Left hindlimb (tissue), 1 donor: Measurements from ENCODE around the gene TTC1.

Experiments used
- DNase-seq: peaks from one replicate; pipeline ENCODE4 v3.0.0-alpha.2; 2018

TTC1 gene

DNA sequence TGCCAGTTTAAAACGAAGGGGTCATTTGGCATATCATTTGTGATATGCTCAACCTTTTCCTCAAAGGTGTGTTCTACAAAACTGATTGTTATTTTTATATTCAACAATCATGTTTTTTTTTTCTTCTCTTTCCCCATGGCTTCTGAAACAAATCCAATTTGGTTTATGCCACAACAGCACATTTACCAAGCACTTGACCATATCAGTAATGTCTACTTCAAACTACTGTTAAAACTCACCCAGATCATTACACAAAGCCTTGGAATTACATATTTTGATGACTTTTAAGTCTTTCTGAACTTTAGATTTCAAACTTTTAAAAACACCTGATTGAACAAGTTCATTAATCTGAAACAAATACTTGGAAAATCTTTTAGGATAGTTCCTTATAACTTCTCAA, 81.1 kb downstream of the TTC1 start:
- DNase-seq, result no peak

DNA sequence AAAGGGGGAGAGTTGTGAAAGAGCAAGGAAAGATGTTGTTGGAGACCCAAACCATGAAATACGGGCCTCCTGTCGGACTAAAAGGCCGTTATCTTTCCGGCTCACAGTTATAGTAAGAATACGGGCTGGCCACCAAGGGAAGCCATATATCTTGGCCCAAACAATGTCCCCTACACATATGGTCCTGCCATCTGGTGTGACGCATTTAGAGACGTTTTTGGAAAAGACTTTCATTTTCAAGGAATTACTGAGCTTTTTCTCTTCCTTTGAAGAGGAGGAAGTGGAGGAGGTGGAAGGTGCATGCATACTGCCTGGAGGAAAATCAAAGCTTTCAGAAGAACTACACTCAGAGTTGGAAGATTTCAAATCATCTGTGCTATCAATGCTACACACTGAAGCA, 83.6 kb downstream of the TTC1 start:
- DNase-seq, result no peak

DNA sequence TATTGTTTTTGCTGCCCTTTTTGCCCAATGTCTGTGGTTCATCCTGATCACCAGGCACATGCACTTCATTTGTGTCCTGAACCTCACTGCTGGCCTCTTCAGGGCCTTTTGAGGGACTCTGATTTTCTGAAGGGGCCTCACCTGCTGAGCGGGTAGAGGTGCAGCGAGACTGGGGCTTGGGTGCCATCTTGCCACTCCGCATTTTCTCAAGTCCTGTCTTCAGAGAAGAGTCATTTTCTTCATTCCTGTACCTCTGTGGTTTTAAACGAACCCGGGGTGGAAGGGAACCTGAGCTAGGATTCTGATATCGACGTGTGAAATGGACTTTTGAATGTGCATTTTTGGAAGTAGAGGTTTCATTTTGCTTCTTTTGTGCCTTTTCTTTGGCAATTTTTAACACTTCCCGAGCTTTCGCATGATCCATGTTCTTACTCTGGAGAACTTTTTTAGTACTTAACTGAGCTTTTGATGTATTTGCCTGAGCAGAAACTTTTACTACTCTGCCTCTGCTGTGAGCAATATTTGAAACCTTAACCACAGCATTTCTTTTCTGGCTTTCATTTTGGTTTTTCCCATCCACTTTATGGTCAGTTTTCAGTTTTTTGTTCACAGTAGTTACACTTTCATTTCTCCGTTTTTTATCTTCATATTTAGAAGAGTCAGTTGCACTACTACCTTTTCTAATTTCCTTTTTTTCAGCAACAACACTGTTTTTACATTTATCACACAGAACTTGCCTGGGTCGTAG, 84.2 kb downstream of the TTC1 start:
- no peak for DNase-seq

DNA sequence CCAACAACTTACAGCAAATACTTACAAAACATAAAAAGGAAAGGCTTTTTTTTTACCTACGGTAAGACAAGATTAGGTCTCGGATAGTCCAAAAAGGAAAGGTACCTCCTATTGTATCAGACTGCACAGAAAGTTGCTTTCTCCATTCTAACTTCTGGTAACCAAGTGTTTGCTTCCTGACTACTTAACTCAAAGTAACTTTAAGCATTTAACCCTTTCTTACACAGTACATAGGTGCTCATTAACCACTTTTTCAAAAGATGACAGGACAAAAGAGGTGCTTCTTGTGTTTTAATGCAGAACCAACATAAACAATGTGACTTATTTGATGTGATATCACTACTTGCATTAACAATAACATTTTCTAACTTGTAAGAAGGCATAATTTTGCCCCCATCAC, 87.2 kb downstream of the TTC1 start:
- no peak for DNase-seq

DNA sequence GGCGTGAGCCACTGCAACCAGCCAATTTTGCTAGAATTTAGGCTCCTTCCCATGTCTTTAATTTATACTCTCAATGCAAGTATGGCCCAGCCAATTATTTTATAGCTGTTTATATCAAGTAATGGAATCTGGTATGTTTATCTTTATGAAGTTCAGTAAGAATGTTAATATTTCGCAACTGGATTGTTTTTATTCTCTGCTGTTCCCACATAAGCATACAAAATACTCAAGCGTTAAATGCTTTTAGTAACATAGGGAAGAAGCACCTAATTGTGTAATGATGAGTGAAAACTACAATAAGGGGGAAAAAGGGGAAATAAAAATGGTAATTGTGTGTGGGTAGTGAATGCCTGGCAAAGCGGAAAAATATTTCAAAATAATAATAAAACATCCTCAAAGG, 89.1 kb downstream of the TTC1 start:
- no peak for DNase-seq

DNA sequence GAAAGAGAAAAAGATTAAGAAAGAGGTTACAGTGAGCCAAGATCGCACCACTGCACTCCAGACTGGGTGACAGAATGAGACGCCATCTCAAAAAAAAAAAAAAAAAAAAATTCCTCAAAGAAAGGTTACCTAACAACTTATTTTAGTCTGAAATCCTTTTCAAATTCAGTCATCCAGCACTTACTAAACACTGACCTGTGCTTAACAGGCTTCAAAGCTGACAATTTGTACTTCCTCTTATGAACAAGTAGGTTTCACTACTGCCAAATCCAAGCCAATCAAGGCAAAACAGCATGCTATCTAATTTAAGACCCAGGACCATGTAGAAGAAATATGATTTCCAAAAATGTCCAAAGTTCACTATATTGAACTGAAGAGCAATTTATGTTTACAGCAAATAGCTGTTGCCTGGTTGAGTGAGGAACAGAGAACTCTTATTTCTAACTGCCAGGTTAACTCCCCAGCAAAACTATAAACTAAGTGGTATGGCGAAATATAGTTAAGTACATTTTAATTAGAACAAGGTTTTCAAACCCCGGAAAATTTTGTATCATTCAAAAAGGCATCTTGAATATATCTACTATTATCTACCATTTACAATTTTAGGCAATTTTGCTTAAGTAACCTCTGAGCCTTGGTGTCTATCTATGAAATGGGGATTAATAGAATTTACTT, 96.9 kb downstream of the TTC1 start:
- DNase-seq, result no peak

DNA sequence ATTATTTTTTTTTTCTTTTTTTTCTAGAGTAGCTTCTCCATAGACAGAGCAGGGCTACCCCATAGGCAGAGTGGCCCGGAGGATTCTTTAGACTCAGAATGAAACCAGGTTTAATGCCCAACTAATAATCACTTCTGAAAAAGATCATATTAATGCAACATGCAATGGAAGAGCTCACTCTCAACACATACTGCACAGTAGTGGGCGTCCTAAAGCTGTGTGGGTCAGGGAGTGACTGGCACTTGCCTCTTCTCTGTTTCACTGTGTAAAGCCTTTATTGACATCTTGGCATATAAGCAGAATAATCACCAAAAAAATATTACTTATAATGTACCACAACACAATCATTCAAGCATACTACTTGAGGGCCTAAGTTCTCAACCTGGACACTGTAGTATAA, 99.2 kb downstream of the TTC1 start:
- no peak for DNase-seq
